Breast epithelium (tissue), 4 donors: ENCODE measurements around the gene CBLC. TPM values are rescaled to one million over a fixed set of nuclear protein-coding genes. Genes with fewer than 3 reads are reported as not detected.
A peak's percentile ranks its signal among the peaks of the same experiment; 100 is the strongest.

Experiments used
- DNase-seq, 2 donors: peaks; one replicate each; pipeline ENCODE4 v3.0.0-alpha.2; 2019; ENCODE audit warnings: low spot score in 2 of 2
- H3K27ac ChIP-seq, 2 donors: fragments of 200-600 bp; sonication (generic) in 1 of 2; one replicate each; pipeline ENCODE4 v1.5.1; 2016 to 2019; ENCODE audit warnings: mild to moderate bottlenecking in 1 of 2
- H3K27me3 ChIP-seq, 2 donors: fragments of 200-600 bp; sonication (generic) in 1 of 2; one replicate each; pipeline versions ENCODE4 v1.5.1 to v1.6.0; 2017 to 2019; ENCODE audit warnings: control low read depth in 1 of 2, mild to moderate bottlenecking in 1 of 2
- H3K36me3 ChIP-seq: fragments of 200-600 bp; one replicate; pipeline ENCODE4 v1.5.1; 2019
- H3K4me1 ChIP-seq, 2 donors: fragments of 200-600 bp; sonication (generic); one replicate each; pipeline ENCODE4 v1.5.1; 2016 to 2019; ENCODE audit warnings: control low read depth in 1 of 2
- H3K4me3 ChIP-seq, 3 donors: fragments of 200-600 bp; sonication (generic); 1 replicate in 2 of 3; 2 replicates in 1 of 3; pipeline ENCODE4 v1.5.1; 2016 to 2019; ENCODE audit warnings: mild to moderate bottlenecking in 3 of 3, moderate library complexity in 2 of 3
- H3K9me3 ChIP-seq, 2 donors: fragments of 200-600 bp; sonication (generic) in 1 of 2; one replicate each; pipeline ENCODE4 v1.5.1; 2016 to 2019; ENCODE audit warnings: control low read depth in 1 of 2
- CTCF ChIP-seq, 3 donors: fragments of 450-650 bp; IDR thresholded peaks; one replicate each; pipeline ENCODE4 v1.5.1; 2016 to 2017; ENCODE audit warnings: antibody characterized with exemption in 3 of 3, mild to moderate bottlenecking in 3 of 3, moderate library complexity in 3 of 3
- POLR2A ChIP-seq: fragments of 450-650 bp; IDR thresholded peaks from one replicate; pipeline ENCODE4 v1.6.1; 2016; ENCODE audit warnings: antibody characterized with exemption, mild to moderate bottlenecking, moderate library complexity
- POLR2AphosphoS5 ChIP-seq, 3 donors: sonication (generic); formaldehyde crosslinking; IDR thresholded peaks; one replicate each; pipeline ENCODE4 v1.6.1; 2017; ENCODE audit warnings: antibody characterized with exemption in 3 of 3
- intact Hi-C: fragments of 100-400 bp; cut with DNase I; formaldehyde crosslinking; loops from one replicate; pipeline ENCODE4 v1.15.1; 2023; ENCODE audit warnings: low total_unique reads
- total RNA-seq, 3 donors: library from RNA; depleted of rRNA; stranded (reverse); fragments of >200 nt; gene quantifications; one replicate each; pipeline ENCODE4 v1.1.0, GENCODE V29; 2016

Gene CBLC
- total RNA-seq, 3 donors from 2014 or later, result 15.7 to 18.1 TPM; not detected in 1

GRCh38 chr19:44840811-44841210, 63.1 kb downstream of the CBLC start:
- H3K9me3 ChIP-seq, result no peaks in the 10 kb centered on the region
- H3K4me1 ChIP-seq, result peaks cover 6 to 7% of the 10 kb centered on the region in 2 donors
- DNase-seq, result no peak
- intact Hi-C loops, result no loop called here
- H3K4me3 ChIP-seq, result no peak overlapping the region
- TF ChIP-seq CTCF (IDR thresholded peaks at IDR 0.05) (no peak), POLR2A (no peak), POLR2AphosphoS5 (IDR thresholded peaks at IDR 0.05) (no peak)
- H3K27ac ChIP-seq, result no peak overlapping the region
- no peaks in the 10 kb centered on the region for H3K36me3 ChIP-seq
- no peaks in the 10 kb centered on the region for H3K27me3 ChIP-seq

GRCh38 chr19:44841231-44841630, 63.5 kb downstream of the CBLC start:
- no peaks in the 10 kb centered on the region for H3K36me3 ChIP-seq
- H3K4me1 ChIP-seq, result peaks cover 6 to 7% of the 10 kb centered on the region in 2 donors
- TF ChIP-seq POLR2AphosphoS5 (IDR thresholded peaks at IDR 0.05) (no peak), POLR2A (no peak), CTCF (IDR thresholded peaks at IDR 0.05) (no peak)
- intact Hi-C loops, result no loop called here
- H3K9me3 ChIP-seq, result no peaks in the 10 kb centered on the region
- no peaks in the 10 kb centered on the region for H3K27me3 ChIP-seq
- no peak for DNase-seq
- no peak overlapping the region for H3K4me3 ChIP-seq
- H3K27ac ChIP-seq, result no peak overlapping the region

GRCh38 chr19:44845286-44845611, 67.6 kb downstream of the CBLC start:
- intact Hi-C loops, result no loop called here
- Histone ChIP-seq H3K36me3 (no peaks in the 10 kb centered on the region), H3K4me3 (peak overlapping the region; percentile 96 to 100 (median 99)), H3K27me3 (no peaks in the 10 kb centered on the region), H3K9me3 (no peaks in the 10 kb centered on the region), H3K4me1 (peaks cover 6 to 7% of the 10 kb centered on the region in 2 donors), H3K27ac (peak overlapping the region; percentile 93 to 100)
- TF ChIP-seq POLR2A, result no peak
- TF ChIP-seq CTCF (IDR thresholded peaks at IDR 0.05), result no peak
- no peak for TF ChIP-seq POLR2AphosphoS5 (IDR thresholded peaks at IDR 0.05)
- DNase-seq, result no peak

- peak; percentile 99 to 100 for DNase-seq
- H3K4me1 ChIP-seq, result peaks cover 7 to 11% of the 10 kb centered on the region in 2 donors
- H3K4me3 ChIP-seq, result peak within 1 kb of the TSS; percentile 96 to 100 (median 99)
- TF ChIP-seq POLR2AphosphoS5 (IDR thresholded peaks at IDR 0.05) (peak; percentile 59 to 91 (median 81)), CTCF (IDR thresholded peaks at IDR 0.05) (peak; percentile 76 to 94 (median 94)), POLR2A (peak; percentile 84)
- no peaks in the 10 kb centered on the region for H3K36me3 ChIP-seq
- intact Hi-C loops, result no loop called here
- H3K27ac ChIP-seq, result peak within 1 kb of the TSS; percentile 100
- no peaks in the 10 kb centered on the region for H3K27me3 ChIP-seq
- no peaks in the 10 kb centered on the region for H3K9me3 ChIP-seq
Observed at GRCh38 chr19:44845612-44846454, 68.1 kb downstream of the CBLC start, which contains the start of gene NECTIN2. Gene NECTIN2, plus strand, starts transcription at chr19:44846297. Its CDS starts 229 bp downstream, at chr19:44846526.

- TF ChIP-seq CTCF (IDR thresholded peaks at IDR 0.05) (no peak), POLR2A (no peak), POLR2AphosphoS5 (IDR thresholded peaks at IDR 0.05) (no peak)
- H3K27ac ChIP-seq, result peak overlapping the region; percentile 100
- H3K27me3 ChIP-seq, result no peaks in the 10 kb centered on the region
- peak overlapping the region; percentile 96 to 100 (median 99) for H3K4me3 ChIP-seq
- peak in 1 of 2 donors; percentile 50 for DNase-seq
- H3K4me1 ChIP-seq, result peaks cover 7 to 11% of the 10 kb centered on the region in 2 donors
- no peaks in the 10 kb centered on the region for H3K9me3 ChIP-seq
- intact Hi-C loops, result no loop called here
- no peaks in the 10 kb centered on the region for H3K36me3 ChIP-seq
Observed at GRCh38 chr19:44846455-44847143, 68.9 kb downstream of the CBLC start.
